ENCODE measurements around the gene RBM20. TPM values are rescaled to one million over a fixed set of nuclear protein-coding genes. Genes with fewer than 3 reads are reported as not detected.
A peak's percentile ranks its signal among the peaks of the same experiment; 100 is the strongest.
"Not testable (repeated sequence)": the region's sequence is repeated elsewhere in the genome, so short reads cannot be mapped to it uniquely, and the experiment has no call there.

Gene RBM20
- total RNA-seq, 6 experiments from 2014 or later = 0.04 to 0.29 (median 0.06) TPM

DNA sequence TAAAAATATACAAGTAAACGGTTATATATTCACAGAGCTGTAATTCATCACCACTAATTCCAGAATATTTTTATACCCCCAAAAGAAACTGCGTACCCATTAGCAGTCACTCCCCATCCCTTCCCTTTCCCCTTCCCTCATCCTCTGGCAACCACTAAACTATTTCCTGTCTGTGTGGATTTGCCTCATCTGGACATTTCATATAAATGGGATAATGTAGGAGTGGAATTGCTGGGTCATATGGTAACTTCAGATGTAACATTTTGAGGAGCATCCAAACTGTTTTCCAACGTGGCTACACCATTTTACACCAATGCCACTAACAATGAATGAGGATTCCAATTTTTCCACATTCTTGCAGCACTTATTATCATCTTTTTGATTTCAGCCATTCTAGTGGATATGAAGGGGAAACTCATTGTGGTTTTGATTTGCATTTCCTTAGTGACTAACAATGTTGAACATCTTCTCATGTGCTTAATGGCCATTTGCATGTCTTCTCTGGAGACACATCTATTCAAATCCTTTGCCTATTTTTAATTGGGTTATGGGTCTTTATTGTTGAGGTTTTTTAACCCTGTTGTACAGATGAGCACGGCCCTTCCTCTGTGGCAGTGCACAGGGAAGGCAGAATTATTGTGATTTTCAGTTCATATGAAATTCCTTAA lies 79.2 kb downstream of the RBM20 start:
- intact Hi-C loops (cut with DNase I) = no loop called here
- Histone ChIP-seq H3K4me3 (no peak overlapping the region), H3K36me3 (no peaks in the 10 kb centered on the region), H3K9me3 (no peaks in the 10 kb centered on the region), H3K4me1 (peaks cover 0 to 21% (median 0%) of the 10 kb centered on the region in 4 donors), H3K27ac (no peak overlapping the region), H3K27me3 (no peaks in the 10 kb centered on the region)
- WGBS (ENCODE audit: insufficient coverage, low coverage, low lambda C conversion rate, missing lambda C conversion rate) = 75% methylated on average over 4 of the region's 4 CpGs
- DNase-seq (no peak), ATAC-seq (no peak)
- no peak for TF ChIP-seq POLR2A (IDR thresholded peaks at IDR 0.05)
- TF ChIP-seq, protein P1, sequence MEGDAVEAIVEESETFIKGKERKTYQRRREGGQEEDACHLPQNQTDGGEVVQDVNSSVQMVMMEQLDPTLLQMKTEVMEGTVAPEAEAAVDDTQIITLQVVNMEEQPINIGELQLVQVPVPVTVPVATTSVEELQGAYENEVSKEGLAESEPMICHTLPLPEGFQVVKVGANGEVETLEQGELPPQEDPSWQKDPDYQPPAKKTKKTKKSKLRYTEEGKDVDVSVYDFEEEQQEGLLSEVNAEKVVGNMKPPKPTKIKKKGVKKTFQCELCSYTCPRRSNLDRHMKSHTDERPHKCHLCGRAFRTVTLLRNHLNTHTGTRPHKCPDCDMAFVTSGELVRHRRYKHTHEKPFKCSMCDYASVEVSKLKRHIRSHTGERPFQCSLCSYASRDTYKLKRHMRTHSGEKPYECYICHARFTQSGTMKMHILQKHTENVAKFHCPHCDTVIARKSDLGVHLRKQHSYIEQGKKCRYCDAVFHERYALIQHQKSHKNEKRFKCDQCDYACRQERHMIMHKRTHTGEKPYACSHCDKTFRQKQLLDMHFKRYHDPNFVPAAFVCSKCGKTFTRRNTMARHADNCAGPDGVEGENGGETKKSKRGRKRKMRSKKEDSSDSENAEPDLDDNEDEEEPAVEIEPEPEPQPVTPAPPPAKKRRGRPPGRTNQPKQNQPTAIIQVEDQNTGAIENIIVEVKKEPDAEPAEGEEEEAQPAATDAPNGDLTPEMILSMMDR (IDR thresholded peaks at IDR 0.05) = no peak

GRCh38 chr10:110724116-110724921 lies 80.2 kb downstream of the RBM20 start:
- DNase-seq (no peak), ATAC-seq (no peak)
- 57% methylated on average over 6 of the region's 7 CpGs for WGBS (ENCODE audit: insufficient coverage, low coverage, low lambda C conversion rate, missing lambda C conversion rate)
- H3K27me3 ChIP-seq = no peaks in the 10 kb centered on the region
- no peaks in the 10 kb centered on the region for H3K36me3 ChIP-seq
- TF ChIP-seq, protein P1 (IDR thresholded peaks at IDR 0.05) = no peak
- TF ChIP-seq POLR2A (IDR thresholded peaks at IDR 0.05) = no peak
- H3K4me3 ChIP-seq = no peak overlapping the region
- peak overlapping the region in 1 of 3 donors; percentile 44 for H3K27ac ChIP-seq
- H3K4me1 ChIP-seq = peaks cover 0 to 26% (median 0%) of the 10 kb centered on the region in 4 donors
- no peaks in the 10 kb centered on the region for H3K9me3 ChIP-seq
- intact Hi-C loops (cut with DNase I) = no loop called here

DNA sequence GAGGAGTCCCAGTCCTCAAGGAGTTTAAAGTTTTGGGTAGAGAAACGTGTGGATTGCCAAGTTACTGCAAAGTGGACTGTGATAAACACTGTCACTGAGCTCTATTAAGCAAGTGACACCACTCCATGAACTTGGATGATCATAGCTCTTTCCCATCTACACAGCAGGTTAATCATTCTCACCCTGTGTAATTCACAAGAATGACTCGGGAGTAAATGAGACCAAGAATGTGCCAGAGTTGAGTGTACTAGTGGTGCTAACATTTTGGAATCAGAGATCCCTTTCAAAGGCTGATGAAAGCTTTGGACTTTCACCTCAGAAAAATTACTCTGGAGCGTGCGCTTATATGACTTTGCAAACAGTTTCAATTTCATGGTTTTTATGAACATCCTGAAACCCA lies 80.8 kb downstream of the RBM20 start:
- no peaks in the 10 kb centered on the region for H3K27me3 ChIP-seq
- H3K36me3 ChIP-seq = no peaks in the 10 kb centered on the region
- intact Hi-C loops (cut with DNase I) = no loop called here
- no peak for TF ChIP-seq POLR2A (IDR thresholded peaks at IDR 0.05)
- TF ChIP-seq, protein P1 (IDR thresholded peaks at IDR 0.05) = no peak
- peaks cover 0 to 28% (median 0%) of the 10 kb centered on the region in 4 donors for H3K4me1 ChIP-seq
- DNase-seq (no peak), ATAC-seq (peak; percentile 57 to 90 (median 72))
- H3K9me3 ChIP-seq = no peaks in the 10 kb centered on the region
- no peak overlapping the region for H3K4me3 ChIP-seq
- 15% methylated on average over 3 of the region's 4 CpGs for whole genome bisulfite sequencing (ENCODE audit: insufficient coverage, low coverage, low lambda C conversion rate, missing lambda C conversion rate)
- peak overlapping the region in 1 of 3 donors; percentile 44 for H3K27ac ChIP-seq

GRCh38 chr10:110725801-110726630 lies 81.9 kb downstream of the RBM20 start:
- DNase-seq = peak in 2 of 3 donors; percentile 29 to 78
- peak; percentile 24 to 76 (median 70) for ATAC-seq
- peak overlapping the region in 1 of 3 donors; percentile 44 for H3K27ac ChIP-seq
- H3K27me3 ChIP-seq = no peaks in the 10 kb centered on the region
- intact Hi-C loops (cut with DNase I) = no loop called here
- H3K4me3 ChIP-seq = no peak overlapping the region
- no peaks in the 10 kb centered on the region for H3K36me3 ChIP-seq
- H3K4me1 ChIP-seq = peaks cover 0 to 28% (median 0%) of the 10 kb centered on the region in 4 donors
- WGBS (ENCODE audit: insufficient coverage, low coverage, low lambda C conversion rate, missing lambda C conversion rate) = 59% methylated on average over 5 of the region's 10 CpGs
- H3K9me3 ChIP-seq = no peaks in the 10 kb centered on the region
- no peak for TF ChIP-seq POLR2A (IDR thresholded peaks at IDR 0.05)
- TF ChIP-seq, protein P1 (IDR thresholded peaks at IDR 0.05) = no peak

DNA sequence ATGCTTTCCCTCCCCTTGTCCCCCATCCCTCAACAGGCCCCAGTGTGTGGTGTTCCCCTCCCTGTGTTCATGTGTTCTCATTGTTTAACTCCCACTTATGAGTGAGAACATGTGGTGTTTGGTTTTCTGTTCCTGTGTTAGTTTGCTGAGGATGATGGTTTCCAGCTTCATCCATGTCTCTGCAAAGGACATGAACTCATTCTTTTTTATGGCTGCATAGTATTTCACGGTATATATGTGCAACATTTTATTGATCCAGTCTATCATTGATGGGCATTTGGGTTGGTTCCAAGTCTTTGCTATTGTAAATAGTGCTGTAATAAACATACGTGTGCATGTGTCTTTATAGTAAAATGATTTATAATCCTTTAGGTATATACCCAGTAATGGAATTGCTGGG lies 83.6 kb downstream of the RBM20 start:
- intact Hi-C loops (cut with DNase I); DNase-seq; H3K36me3 ChIP-seq; H3K4me3 ChIP-seq; H3K27me3 ChIP-seq; ATAC-seq; H3K9me3 ChIP-seq; H3K27ac ChIP-seq: not testable (repeated sequence)
- H3K4me1 ChIP-seq = peaks cover 0 to 28% (median 0%) of the 10 kb centered on the region in 4 donors
- 85% methylated on average over 2 of the region's 2 CpGs for WGBS (ENCODE audit: insufficient coverage, low coverage, low lambda C conversion rate, missing lambda C conversion rate)
